NCI-H345 treated with DMSO at 0.1 percent for 48 hours (cell line): Measurements from ENCODE around the gene RIPOR2.
A peak's percentile ranks its signal among the peaks of the same experiment; 100 is the strongest.
"Not testable (repeated sequence)": the region's sequence is repeated elsewhere in the genome, so short reads cannot be mapped to it uniquely, and the experiment has no call there.

Experiments
- DNase-seq: peaks from one replicate; lab custom pipeline; 2025; ENCODE audit not compliant: unreplicated experiment; lab: John Stamatoyannopoulos, UW

RIPOR2 gene

DNA sequence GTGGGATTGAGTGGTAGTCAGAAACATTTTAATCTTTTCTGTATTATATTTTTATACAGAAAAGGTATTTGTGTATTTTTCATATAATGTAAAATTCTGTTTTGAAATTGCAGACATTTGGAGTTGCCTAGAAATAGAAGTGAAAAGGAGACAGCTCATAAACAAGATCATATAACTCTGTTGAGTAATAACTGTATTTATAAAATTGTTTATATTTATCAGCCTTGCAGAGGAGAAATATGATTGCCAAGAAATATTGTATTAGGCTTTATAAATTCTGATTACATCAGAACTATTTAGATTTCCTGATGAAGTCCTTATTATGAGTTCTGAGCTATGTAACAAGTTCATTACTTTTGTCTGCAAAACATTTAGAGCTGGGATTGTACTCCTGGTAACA, 55.3 kb downstream of the RIPOR2 start:
- no peak for DNase-seq

DNA sequence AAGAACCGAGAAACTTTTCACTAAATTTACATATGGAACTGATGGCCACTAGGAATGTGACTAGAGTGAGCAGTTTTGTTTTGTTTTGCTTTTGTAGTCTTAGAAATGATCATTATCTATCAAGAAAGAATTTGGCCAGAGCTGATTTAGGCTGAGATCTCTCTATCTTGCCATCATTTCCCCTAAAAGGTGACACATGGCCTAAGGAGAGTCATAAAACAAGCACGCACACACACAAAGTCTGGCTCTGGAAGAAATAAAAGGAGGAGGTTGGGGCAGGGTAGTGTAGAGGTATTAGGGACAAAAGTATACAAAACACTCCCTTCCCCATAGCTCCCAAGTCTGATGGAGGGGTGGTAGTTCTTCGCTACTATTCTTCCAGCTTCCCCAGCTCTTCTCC, 56.4 kb downstream of the RIPOR2 start:
- DNase-seq: no peak

DNA sequence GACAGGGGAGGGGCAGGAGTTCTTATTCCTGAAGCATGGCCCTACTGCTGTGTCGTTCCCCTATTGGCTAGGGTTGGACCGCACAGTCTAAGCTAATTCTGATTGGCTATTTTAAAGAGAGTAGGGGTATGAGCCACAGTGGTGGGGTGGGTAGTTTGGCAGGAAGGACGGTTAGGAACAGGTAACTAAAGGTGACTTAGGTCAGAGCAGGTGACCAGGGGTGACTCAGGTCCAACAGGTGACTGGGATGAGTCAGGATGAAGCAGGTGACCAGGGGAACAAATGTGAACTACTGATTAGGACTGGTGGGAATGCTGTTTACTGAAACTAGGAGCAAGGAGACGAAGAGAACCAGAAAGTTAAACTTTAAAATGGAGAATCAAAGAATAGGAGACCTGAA, 58.0 kb downstream of the RIPOR2 start:
- DNase-seq: not testable (repeated sequence)

DNA sequence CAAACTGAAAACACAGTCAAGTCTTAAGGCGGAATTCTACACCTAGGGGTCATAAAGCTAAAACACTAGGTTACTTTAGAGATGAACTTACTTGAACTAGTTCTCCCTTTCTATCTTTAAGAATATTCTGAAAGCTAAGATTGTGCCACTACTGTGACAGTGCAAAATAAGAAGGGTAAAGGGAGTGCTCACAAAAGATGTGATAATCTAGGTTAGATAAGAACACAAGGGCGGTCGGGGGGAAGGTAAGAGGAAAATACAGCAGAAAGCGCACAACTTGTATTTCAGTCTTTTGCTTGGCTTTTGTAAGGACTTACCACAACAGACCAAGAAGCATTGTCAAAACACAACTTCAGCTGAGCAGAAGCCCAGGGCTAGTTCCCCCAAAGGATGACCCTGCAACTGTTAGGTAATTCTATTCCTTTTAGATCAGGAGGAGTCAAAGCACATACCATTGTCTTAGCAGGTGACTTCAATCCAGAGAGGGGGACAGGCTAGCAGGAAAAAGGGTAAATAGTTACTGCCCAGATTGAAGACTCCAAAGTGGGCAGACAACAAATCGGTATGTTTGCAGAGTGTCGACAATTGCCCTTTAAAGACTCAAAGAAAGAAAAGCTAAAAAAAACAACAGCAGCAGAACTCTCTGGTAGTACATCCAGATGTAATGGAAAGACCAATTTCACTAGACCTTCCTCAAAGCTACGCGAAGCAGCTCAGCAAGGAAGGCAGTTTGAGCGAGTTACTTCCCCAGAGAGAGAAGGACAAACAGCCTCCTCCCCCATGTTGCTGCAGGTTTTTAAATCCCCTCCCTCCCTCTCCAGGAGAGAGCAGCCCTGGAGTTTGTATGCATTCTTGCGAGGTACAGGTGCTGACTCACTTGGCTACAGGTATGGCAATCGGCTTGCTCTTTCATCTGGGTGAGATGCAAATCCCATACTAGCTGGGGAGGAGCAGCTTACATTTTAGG, 59.0 kb downstream of the RIPOR2 start:
- no peak for DNase-seq

GRCh38 chr6:24875534-24875901, 60.2 kb downstream of the RIPOR2 start:
- DNase-seq: no peak

- DNase-seq: no peak
Measured at GRCh38 chr6:24874776-24875533, 60.8 kb downstream of the RIPOR2 start.

DNA sequence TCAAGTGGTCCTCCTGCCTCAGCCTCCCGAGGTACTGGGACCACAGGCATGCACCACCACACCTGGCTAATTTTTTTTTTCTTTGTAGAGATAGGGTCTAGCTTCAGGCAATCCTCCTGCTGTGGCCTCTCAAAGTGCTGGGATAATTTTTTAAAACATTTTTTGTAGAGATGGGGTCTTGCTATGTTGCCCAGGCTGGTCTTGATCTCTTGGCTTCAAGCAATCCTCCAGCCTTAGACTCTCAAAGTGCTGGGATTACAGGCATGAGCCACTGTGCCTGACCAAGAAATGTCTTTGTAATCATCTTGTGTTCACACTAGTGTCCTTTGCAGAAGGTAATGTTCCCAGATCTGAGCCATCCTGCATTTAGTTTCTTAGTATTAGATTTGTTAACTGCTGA, 61.6 kb downstream of the RIPOR2 start:
- DNase-seq: no peak

DNA sequence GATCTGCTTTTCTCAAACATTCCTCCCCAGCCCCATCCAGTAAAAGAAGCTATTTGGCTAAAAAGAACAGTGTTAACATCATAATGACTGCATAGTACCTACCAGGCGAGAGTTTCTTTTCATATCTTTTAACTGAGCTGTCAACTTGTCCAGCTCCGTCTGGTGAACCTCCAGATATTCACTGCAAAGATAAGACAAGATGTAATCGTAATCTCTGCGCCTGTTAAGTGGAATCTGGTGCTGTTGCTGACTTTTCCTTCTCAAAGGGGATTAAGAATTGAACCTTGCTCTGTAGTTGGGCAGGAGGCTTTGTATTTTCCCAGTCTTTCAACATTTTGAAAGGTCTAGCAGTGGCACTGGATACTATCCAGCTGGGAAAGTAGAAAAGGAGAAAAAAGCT, 63.0 kb downstream of the RIPOR2 start:
- DNase-seq: no peak

- no peak for DNase-seq
Measured at GRCh38 chr6:24868765-24869164, 67.0 kb downstream of the RIPOR2 start.

- no peak for DNase-seq
Measured at GRCh38 chr6:24867104-24867703, 68.6 kb downstream of the RIPOR2 start.

GRCh38 chr6:24865161-24865560, 70.6 kb downstream of the RIPOR2 start:
- no peak for DNase-seq

- no peak for DNase-seq
Measured at GRCh38 chr6:24864343-24864742, 71.4 kb downstream of the RIPOR2 start.

- DNase-seq: no peak
Measured at GRCh38 chr6:24861934-24862333, 73.8 kb downstream of the RIPOR2 start.

- DNase-seq: no peak
Measured at GRCh38 chr6:24859608-24860200, 76.1 kb downstream of the RIPOR2 start.

DNA sequence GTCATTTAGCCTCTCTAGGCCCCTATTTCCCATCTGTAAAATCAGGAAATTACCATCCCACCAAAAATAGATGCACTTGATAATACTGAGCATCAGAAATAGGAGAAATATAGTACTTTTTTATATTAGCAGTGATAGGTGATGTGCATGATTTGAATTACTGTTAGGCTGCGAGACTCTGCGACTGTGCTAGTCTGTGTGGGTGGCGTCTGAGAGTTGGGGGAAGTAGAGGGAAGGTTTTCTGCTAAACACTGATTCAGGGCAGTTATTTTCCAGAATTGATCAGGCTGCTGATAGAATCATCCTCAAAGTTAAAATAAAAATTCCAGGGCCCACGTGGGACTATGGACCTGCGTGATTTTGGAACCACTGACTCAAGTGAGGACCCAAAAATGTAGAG, 76.6 kb downstream of the RIPOR2 start:
- DNase-seq: no peak

DNA sequence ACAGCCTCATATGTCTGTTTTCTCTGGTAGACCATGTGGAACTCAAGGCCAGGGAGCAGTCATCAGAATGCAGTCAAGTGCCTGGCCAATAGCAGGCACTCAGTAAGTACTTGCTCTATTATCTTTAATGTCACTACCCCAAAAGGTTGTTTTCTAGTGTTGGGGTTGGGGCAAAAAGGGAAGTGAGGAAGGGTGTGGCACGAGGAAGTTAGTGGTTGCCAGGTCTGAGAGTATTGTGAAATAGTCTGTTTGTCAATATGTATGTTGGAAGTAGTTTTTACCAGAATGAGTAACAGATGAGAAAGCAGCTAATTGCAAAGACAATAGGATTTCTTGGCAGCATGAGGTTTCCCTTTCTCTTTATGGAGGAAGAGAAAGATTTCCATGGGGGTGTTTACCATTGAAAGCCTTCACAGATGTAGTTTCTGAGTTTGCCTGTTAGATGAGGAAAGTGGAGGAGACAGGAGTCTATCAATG, 77.5 kb downstream of the RIPOR2 start:
- no peak for DNase-seq

DNA sequence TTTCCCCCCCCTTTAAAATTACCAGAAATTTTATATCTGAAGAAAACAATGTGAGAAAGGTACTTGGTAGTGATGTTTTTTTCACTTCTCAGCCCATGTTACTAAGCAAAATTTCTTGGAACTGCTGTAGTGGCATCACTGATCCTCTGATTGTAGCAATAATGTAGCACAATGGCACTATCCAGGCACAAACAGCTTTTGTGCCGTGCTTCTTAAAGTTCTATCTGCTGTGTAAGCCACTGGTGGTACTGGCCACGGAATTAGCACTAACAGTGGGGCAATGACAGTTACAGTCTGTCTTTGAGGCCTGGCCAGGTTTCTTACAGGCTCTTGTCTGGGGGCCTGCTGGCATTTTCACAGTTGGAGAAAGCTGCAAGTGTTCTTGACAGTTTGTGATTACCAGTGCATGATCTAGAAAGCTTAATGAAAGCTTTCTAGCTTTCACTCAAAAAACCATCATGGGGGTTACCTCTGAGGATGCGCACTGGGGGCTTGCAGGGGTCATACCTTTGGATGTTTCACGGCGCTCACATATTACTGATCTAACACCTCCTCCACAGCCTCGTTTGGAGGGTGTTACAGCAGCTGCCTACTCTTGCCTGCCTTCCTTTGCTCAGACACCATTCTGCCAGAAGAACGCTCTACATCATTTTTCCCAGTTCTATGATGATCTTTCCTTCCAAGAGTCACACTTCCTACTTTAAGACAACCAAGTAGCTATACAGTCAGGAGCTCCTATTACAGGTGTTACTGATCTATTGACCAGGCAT, 78.7 kb downstream of the RIPOR2 start:
- no peak for DNase-seq

DNA sequence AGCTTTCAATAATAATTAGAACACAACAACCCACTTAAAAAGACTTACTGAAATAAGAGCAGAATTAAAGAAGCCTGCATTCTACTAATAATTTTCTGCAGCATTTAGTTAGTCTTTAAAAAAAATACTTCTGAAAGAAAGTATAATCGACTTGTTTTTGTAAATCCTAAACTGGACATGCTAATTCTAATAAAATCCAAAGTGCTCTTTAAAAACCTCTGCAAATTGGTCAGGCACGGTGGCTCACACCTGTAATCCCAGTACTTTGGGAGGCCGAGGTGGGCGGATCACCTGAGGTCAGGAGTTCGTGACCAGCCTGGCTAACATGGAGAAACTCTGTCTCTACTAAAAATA, 79.5 kb downstream of the RIPOR2 start:
- no peak for DNase-seq

DNA sequence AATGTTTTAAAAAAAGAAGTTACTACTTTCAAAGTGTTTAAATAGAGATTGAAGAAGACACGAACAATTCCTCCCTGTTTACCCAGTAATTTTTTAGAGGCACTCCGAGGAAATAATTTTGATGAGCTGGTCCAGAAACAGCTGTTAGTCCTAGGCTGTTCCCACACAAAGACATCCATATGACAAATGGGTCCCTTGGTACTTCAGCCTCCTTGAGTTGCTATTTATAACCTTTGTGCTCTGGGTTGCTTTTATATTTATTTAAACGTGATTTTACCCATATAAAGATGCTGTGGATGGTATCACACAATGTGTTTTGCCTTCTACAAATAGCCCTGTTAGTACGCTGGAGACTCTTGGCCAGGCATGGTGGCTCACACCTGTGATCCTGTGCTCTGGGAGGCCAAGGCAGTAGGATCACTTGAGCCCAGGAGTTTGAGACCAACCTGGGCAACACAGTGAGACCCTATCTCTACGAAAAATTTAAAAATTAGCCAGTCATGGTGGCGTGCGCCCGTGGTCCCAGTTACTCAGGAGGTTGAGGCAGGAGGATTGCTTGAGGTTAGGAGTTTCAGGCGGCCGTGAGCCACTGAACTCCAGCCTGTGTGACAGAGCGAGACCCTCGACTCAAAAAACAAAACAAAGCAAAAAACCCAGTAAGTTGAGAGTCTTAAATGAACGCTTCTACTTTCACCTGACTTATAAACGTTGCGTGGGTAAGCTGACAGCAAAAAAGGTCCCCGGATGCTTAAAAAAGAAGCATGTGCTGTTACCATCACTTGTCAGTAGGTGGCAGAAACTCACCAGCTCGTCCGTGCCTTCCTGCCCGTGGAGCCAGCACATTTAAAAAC, 80.1 kb downstream of the RIPOR2 start:
- peak; percentile 60 for DNase-seq
